Measurements from ENCODE around the gene MAGED1.

Gene MAGED1

GRCh38 chrX:51878056-51878455 is 15.4 kb upstream of the MAGED1 start:
- no peaks in the 10 kb centered on the region for H3K4me1 ChIP-seq (ENCODE audit: insufficient read depth, low read length, poor library complexity, severe bottlenecking)
- H2AFZ ChIP-seq (ENCODE audit: low read length), result no peak overlapping the region
- no peaks in the 10 kb centered on the region for H3K27me3 ChIP-seq (ENCODE audit: insufficient read depth, low read length, poor library complexity, severe bottlenecking)
- H3K9me2 ChIP-seq (replicated peaks; ENCODE audit: low read depth, low read length), result no peaks in the 10 kb centered on the region
- no peaks in the 10 kb centered on the region; the same call in 1 of the 2 replicates for H3K36me3 ChIP-seq (ENCODE audit: insufficient read depth, low read length)
- no peaks in the 10 kb centered on the region for H3F3A ChIP-seq (ENCODE audit: low read depth)
- H3K79me2 ChIP-seq (ENCODE audit: insufficient read depth, low read length), result peaks cover 8% of the 10 kb centered on the region
- no peak overlapping the region for H3K9ac ChIP-seq (ENCODE audit: low read depth, low read length, poor library complexity, severe bottlenecking)
- H4K20me1 ChIP-seq (ENCODE audit: insufficient read depth, low read length, poor library complexity, severe bottlenecking), result no peaks in the 10 kb centered on the region
- H3K9me3 ChIP-seq (ENCODE audit: insufficient read depth, low read depth, low read length), result no peaks in the 10 kb centered on the region
- TF ChIP-seq CTCF (conservative IDR thresholded peaks at IDR 0.05; ENCODE audit: low read length) (no peak), EZH2phosphoT487 (IDR thresholded peaks at IDR 0.05; ENCODE audit: borderline replicate concordance) (no peak)
- no peak overlapping the region for H3K4me3 ChIP-seq (ENCODE audit: low read length, poor library complexity, severe bottlenecking)
- no peak overlapping the region for H3K4me2 ChIP-seq (ENCODE audit: low read depth, low read length, poor library complexity, severe bottlenecking)

GRCh38 chrX:51889851-51890250 is 3.6 kb upstream of the MAGED1 start:
- Histone ChIP-seq H3K4me3 (ENCODE audit: low read length, poor library complexity, severe bottlenecking) (no peak overlapping the region), H3K9me2 (replicated peaks; ENCODE audit: low read depth, low read length) (no peaks in the 10 kb centered on the region), H3K36me3 (ENCODE audit: insufficient read depth, low read length) (no peaks in the 10 kb centered on the region), H3K9ac (ENCODE audit: low read depth, low read length, poor library complexity, severe bottlenecking) (no peak overlapping the region), H4K20me1 (ENCODE audit: insufficient read depth, low read length, poor library complexity, severe bottlenecking) (no peaks in the 10 kb centered on the region), H3K9me3 (ENCODE audit: insufficient read depth, low read depth, low read length) (no peaks in the 10 kb centered on the region), H3K79me2 (ENCODE audit: insufficient read depth, low read length) (peaks cover 14% of the 10 kb centered on the region), H3K27me3 (ENCODE audit: insufficient read depth, low read length, poor library complexity, severe bottlenecking) (no peaks in the 10 kb centered on the region), H3K4me2 (ENCODE audit: low read depth, low read length, poor library complexity, severe bottlenecking) (no peak overlapping the region), H3F3A (ENCODE audit: low read depth) (no peaks in the 10 kb centered on the region), H2AFZ (ENCODE audit: low read length) (no peak overlapping the region), H3K4me1 (ENCODE audit: insufficient read depth, low read length, poor library complexity, severe bottlenecking) (peaks cover 18% of the 10 kb centered on the region)
- TF ChIP-seq EZH2phosphoT487 (IDR thresholded peaks at IDR 0.05; ENCODE audit: borderline replicate concordance) (no peak), CTCF (conservative IDR thresholded peaks at IDR 0.05; ENCODE audit: low read length) (no peak)

GRCh38 chrX:51891245-51891644 is 2.2 kb upstream of the MAGED1 start:
- H3K9me3 ChIP-seq (ENCODE audit: insufficient read depth, low read depth, low read length), result no peaks in the 10 kb centered on the region
- H3K4me1 ChIP-seq (ENCODE audit: insufficient read depth, low read length, poor library complexity, severe bottlenecking), result peaks cover 29% of the 10 kb centered on the region
- no peaks in the 10 kb centered on the region for H3F3A ChIP-seq (ENCODE audit: low read depth)
- no peaks in the 10 kb centered on the region for H3K9me2 ChIP-seq (replicated peaks; ENCODE audit: low read depth, low read length)
- no peak overlapping the region for H2AFZ ChIP-seq (ENCODE audit: low read length)
- peaks cover 28% of the 10 kb centered on the region for H3K79me2 ChIP-seq (ENCODE audit: insufficient read depth, low read length)
- no peak for TF ChIP-seq CTCF (conservative IDR thresholded peaks at IDR 0.05; ENCODE audit: low read length)
- no peak for TF ChIP-seq EZH2phosphoT487 (IDR thresholded peaks at IDR 0.05; ENCODE audit: borderline replicate concordance)
- H3K4me2 ChIP-seq (ENCODE audit: low read depth, low read length, poor library complexity, severe bottlenecking), result peak overlapping the region; percentile 73
- H3K9ac ChIP-seq (ENCODE audit: low read depth, low read length, poor library complexity, severe bottlenecking), result no peak overlapping the region
- H3K36me3 ChIP-seq (ENCODE audit: insufficient read depth, low read length), result 0 out of 2 replicates have a peak, but pooled peaks cover 7% of the 10 kb centered on the region
- peak overlapping the region; percentile 44 for H3K4me3 ChIP-seq (ENCODE audit: low read length, poor library complexity, severe bottlenecking)
- H4K20me1 ChIP-seq (ENCODE audit: insufficient read depth, low read length, poor library complexity, severe bottlenecking), result peaks cover 12% of the 10 kb centered on the region
- no peaks in the 10 kb centered on the region for H3K27me3 ChIP-seq (ENCODE audit: insufficient read depth, low read length, poor library complexity, severe bottlenecking)

Data from Loucy (cell line).